ENCODE results near the gene RGL3.

The RGL3 gene

GRCh38 chr19:11445141-11445540 lies 26.0 kb upstream of the RGL3 start:
- no peak overlapping the region for H3K4me3 ChIP-seq (ENCODE audit: low read depth, low read length)
- H3K4me1 ChIP-seq = peaks cover 3% of the 10 kb centered on the region
- no peaks in the 10 kb centered on the region for H3K9me3 ChIP-seq (ENCODE audit: control insufficient read depth, low read length)
- TF ChIP-seq CTCF (IDR thresholded peaks at IDR 0.05) = no peak
- no peaks in the 10 kb centered on the region for H3K27me3 ChIP-seq (ENCODE audit: control insufficient read depth, insufficient read depth, low read length)
- H3K9ac ChIP-seq = no peak overlapping the region
- H2AFZ ChIP-seq = no peak overlapping the region
- no peak overlapping the region for H3K4me2 ChIP-seq (ENCODE audit: low read length)
- H3K36me3 ChIP-seq (ENCODE audit: control insufficient read depth, insufficient read depth, low read length) = no peaks in the 10 kb centered on the region
- H3K79me2 ChIP-seq = peaks cover 9% of the 10 kb centered on the region
- no peak overlapping the region for H3K27ac ChIP-seq

GRCh38 chr19:11444059-11444458 lies 24.9 kb upstream of the RGL3 start:
- peaks cover 3% of the 10 kb centered on the region for H3K4me1 ChIP-seq
- peaks cover 9% of the 10 kb centered on the region for H3K79me2 ChIP-seq
- no peaks in the 10 kb centered on the region for H3K9me3 ChIP-seq (ENCODE audit: control insufficient read depth, low read length)
- H3K9ac ChIP-seq = no peak overlapping the region
- H3K4me2 ChIP-seq (ENCODE audit: low read length) = no peak overlapping the region
- no peak for TF ChIP-seq CTCF (IDR thresholded peaks at IDR 0.05)
- no peak overlapping the region for H3K27ac ChIP-seq
- no peak overlapping the region for H3K4me3 ChIP-seq (ENCODE audit: low read depth, low read length)
- H3K27me3 ChIP-seq (ENCODE audit: control insufficient read depth, insufficient read depth, low read length) = no peaks in the 10 kb centered on the region
- H3K36me3 ChIP-seq (ENCODE audit: control insufficient read depth, insufficient read depth, low read length) = no peaks in the 10 kb centered on the region
- H2AFZ ChIP-seq = no peak overlapping the region

- Histone ChIP-seq H3K27ac (no peak overlapping the region), H3K27me3 (ENCODE audit: control insufficient read depth, insufficient read depth, low read length) (no peaks in the 10 kb centered on the region), H3K79me2 (peaks cover 29% of the 10 kb centered on the region), H3K9ac (no peak overlapping the region), H3K4me2 (ENCODE audit: low read length) (no peak overlapping the region), H3K4me1 (peaks cover 11% of the 10 kb centered on the region), H3K9me3 (ENCODE audit: control insufficient read depth, low read length) (no peaks in the 10 kb centered on the region), H3K4me3 (ENCODE audit: low read depth, low read length) (no peak overlapping the region), H2AFZ (no peak overlapping the region), H3K36me3 (ENCODE audit: control insufficient read depth, insufficient read depth, low read length) (no peaks in the 10 kb centered on the region)
- no peak for TF ChIP-seq CTCF (IDR thresholded peaks at IDR 0.05)
These were observed 18.8 kb upstream of the RGL3 start for GRCh38 chr19:11437955-11438354.

- Histone ChIP-seq H2AFZ (peak overlapping the region; percentile 71), H3K36me3 (ENCODE audit: control insufficient read depth, insufficient read depth, low read length) (no peaks in the 10 kb centered on the region), H3K9me3 (ENCODE audit: control insufficient read depth, low read length) (no peaks in the 10 kb centered on the region), H3K27me3 (ENCODE audit: control insufficient read depth, insufficient read depth, low read length) (no peaks in the 10 kb centered on the region), H3K4me3 (ENCODE audit: low read depth, low read length) (peak overlapping the region; percentile 88), H3K79me2 (peaks cover 27% of the 10 kb centered on the region), H3K9ac (no peak overlapping the region), H3K27ac (peak overlapping the region; percentile 30), H3K4me1 (peaks cover 11% of the 10 kb centered on the region), H3K4me2 (ENCODE audit: low read length) (peak overlapping the region; percentile 92)
- no peak for TF ChIP-seq CTCF (IDR thresholded peaks at IDR 0.05)
These were observed 16.8 kb upstream of the RGL3 start for GRCh38 chr19:11435833-11436313.

- Histone ChIP-seq H3K4me1 (peaks cover 11% of the 10 kb centered on the region), H3K79me2 (peaks cover 24% of the 10 kb centered on the region), H3K9ac (no peak within 1 kb of the TSS), H3K4me3 (ENCODE audit: low read depth, low read length) (peak within 1 kb of the TSS; percentile 88), H3K36me3 (ENCODE audit: control insufficient read depth, insufficient read depth, low read length) (no peaks in the 10 kb centered on the region), H3K4me2 (ENCODE audit: low read length) (peak within 1 kb of the TSS; percentile 92), H3K27ac (peak within 1 kb of the TSS; percentile 96), H2AFZ (peak within 1 kb of the TSS; percentile 100), H3K9me3 (ENCODE audit: control insufficient read depth, low read length) (no peaks in the 10 kb centered on the region), H3K27me3 (ENCODE audit: control insufficient read depth, insufficient read depth, low read length) (no peaks in the 10 kb centered on the region)
- peak; percentile 94 for TF ChIP-seq CTCF (IDR thresholded peaks at IDR 0.05)
These were observed 16.1 kb upstream of the RGL3 start, which contains the start of the genes ODAD3 and PRKCSH for GRCh38 chr19:11435057-11435832. TSS of gene ODAD3 (minus strand) at chr19:11435121. CDS start at chr19:11435016, 105 bp downstream. TSS of gene PRKCSH (plus strand) at chr19:11435635. CDS start at chr19:11436118, 483 bp downstream.
